Suppressor macrophage treated with lipopolysaccharide for 1 hour (primary cell): ENCODE measurements around the gene SLC22A14.
A peak's percentile ranks its signal among the peaks of the same experiment; 100 is the strongest.
"Not testable (repeated sequence)": the region's sequence is repeated elsewhere in the genome, so short reads cannot be mapped to it uniquely, and the experiment has no call there.

Experiments
- DNase-seq, 3 donors: peaks; one replicate each; pipeline ENCODE4 v3.0.0-alpha.2; 2020 to 2022

SLC22A14 gene

GRCh38 chr3:38274864-38275649 lies 7.0 kb upstream of the SLC22A14 start:
- no peak for DNase-seq

DNA sequence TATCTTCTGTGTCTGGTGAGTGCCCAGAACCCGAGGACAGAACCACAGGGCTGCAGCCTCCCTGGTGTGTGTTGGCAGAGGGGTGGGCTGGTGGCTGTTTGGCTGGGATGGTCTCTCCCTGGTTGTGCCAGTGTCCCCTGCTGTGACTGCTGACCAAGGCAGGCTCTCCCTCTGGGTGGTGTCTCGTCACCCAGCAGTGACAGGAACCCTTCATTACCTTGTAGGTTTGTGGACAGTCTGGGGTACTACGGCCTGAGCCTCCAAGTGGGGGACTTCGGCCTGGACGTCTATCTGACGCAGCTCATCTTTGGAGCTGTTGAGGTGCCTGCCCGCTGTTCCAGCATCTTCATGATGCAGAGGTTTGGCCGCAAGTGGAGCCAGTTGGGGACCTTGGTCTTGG lies 6.4 kb upstream of the SLC22A14 start:
- no peak for DNase-seq

DNA sequence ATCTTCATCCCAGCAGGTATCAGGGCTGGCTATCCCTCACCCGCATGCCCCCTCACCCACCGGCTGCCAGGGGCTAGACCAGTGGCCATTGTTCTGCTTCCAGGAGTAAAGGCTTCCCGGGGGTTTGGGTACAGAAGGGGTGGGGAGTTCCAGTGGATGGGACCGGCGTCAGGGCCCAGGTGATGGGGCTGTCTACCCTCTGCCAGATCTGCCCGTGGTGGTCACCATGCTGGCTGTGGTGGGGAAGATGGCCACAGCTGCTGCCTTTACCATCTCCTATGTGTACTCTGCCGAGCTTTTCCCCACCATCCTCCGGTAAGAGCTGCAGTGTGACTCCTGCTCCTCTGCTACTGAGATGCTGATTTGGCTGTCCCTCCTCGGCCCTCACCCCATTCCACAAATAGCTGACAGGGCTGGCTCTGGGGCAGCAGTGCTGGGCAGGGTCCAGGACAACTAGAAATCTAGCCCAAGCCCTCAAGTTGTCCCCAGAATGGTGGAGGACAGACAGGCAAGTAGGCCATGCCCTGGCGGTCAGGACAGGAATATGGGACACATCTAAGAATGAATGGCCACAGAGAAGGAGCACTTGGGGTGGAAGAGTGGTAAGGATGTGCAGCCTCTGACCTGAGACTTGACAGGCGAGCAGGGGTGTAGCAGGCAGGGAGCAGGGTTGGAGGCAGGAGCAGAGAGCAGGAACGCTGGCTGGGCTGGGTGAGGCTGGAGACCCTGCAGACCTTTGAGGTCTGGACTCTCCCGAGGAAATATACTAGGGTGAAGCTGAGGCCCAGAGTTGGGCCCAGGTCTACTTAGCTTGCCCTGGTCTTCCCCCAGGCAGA lies 5.8 kb upstream of the SLC22A14 start:
- DNase-seq = no peak

- no peak for DNase-seq
Observed at GRCh38 chr3:38276917-38277630, 5.0 kb upstream of the SLC22A14 start.

DNA sequence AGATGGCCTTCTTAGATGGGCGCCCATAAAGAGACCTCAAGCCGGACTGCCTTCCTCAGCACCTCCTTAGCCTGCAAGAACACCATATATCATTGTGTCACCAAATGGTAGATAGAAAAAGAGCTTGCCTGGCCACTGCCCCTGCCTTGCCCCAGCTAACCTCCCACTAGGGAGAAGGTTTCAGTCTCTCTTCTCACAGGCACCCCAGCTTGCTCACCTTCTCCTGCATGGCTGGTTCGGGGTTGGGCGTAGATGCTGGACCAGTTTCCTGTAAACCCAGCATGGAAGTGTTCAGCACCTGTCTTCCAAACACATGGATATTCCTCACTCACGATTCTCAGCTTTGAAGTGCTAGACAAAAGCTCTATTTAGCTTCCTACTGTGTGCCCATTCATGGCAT lies 3.3 kb upstream of the SLC22A14 start:
- no peak for DNase-seq

DNA sequence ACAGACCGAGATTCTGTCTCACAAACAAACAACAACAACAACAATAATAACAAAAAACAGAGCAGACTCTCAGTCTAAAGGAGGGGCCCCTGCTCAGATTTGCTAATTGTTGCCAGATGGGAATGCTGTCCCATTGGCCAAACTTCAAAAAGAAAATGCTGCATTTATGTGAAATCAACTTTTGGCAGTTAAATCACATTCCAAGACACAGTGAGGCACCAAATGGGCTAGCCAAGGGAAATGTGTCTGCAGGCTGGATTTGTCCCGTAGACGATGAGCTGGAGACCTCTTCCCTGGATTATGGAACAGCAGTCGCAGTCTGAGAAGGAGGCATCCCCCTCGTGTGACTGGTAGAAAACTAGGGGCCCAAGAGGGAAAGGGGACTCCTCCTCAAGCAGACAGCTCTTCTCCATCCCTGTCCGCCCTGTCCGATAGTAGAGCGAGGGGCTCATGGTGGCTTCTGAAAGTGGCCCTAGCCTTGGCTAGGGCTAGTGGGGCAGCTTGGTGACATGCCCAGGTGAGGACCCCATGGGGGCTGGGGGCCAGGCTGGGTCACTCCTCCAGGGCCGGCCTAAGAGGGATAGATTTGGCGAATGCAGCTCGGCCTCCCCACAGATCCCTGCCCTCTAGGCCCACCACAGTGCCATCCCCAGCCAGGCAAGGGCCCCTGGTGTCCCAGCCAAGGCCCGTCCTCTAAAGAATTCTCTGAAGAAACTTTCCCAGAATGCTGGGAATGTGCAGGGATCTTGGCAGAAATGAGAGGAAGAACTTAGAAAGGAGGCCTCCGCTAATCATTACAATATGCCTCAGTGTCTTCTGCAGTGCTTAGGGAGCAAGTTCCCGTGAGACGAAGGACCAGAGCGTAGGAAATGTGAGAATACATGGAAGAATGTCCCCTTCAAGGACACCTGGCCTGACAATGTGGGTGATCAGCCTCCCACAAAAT lies 2.0 kb downstream of the SLC22A14 start:
- DNase-seq = no peak

GRCh38 chr3:38284756-38285150 lies 2.7 kb downstream of the SLC22A14 start:
- no peak for DNase-seq

DNA sequence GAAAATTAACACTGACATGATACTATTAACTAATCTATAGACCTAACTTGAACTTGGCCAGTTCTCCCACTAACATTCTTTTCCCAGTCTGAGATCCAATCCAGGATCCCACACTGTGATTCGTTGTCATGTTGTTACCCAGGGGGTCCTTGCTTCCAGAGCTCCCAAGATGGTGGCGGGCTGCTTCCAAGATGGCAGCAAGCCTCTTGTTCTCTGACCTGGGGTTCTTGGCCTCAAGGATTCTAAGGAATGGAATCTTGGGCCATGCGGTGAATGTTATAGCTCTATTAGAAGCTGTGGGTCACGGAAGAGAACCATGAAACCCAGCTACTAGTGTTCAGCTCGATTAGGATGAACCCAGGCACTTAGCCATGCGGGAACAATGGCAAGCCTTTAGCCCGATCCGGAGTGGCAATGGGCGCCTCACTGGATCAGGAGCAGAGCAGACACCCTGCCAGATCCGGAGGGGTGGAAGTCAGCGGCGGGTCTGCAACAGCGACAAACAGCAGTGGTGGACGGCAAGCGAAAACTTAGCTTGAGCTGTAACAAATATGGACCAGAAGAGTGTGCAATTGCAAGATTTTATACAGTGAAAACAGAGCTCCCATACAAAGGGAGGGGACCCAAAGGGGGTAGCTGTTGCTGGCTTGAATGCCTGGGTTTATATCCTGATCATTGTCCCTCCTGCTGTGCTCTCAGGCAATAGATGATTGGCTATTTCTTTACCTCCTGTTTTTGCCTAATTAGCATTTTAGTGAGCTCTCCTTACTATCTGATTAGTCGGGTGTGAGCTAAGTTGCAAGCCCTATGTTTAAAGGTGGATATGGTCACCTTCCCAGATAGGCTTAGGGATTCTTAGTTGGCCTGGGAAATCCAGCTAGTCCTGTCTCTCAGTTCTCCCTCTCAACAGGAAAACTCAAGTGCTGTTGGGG lies 7.5 kb downstream of the SLC22A14 start:
- DNase-seq = not testable (repeated sequence)

- not testable (repeated sequence) for DNase-seq
Observed at GRCh38 chr3:38297053-38297452, 15.0 kb downstream of the SLC22A14 start.

- DNase-seq = no peak
Observed at GRCh38 chr3:38297537-38297936, 15.4 kb downstream of the SLC22A14 start.

- peak in 1 of 3 donors; percentile 35 for DNase-seq
Observed at GRCh38 chr3:38297947-38298711, 16.0 kb downstream of the SLC22A14 start.

DNA sequence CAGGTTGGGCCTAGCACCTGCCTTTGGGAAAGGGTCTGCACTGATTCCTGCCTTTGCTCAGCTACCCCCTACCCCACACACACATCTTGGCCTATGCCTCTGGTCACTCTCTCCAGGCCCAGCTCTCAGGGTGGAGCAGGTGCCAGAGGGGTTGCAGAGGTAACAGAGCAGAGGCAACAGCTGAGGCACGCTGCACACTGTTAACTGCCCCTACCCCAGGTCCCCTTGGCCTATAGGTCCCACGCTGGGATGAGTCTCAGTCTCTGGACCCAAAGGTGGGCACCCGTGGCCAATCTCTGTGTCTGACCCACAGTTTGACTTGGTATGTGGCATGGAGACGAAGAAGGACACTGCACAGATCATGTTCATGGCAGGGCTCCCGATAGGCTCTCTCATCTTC lies 24.8 kb downstream of the SLC22A14 start:
- DNase-seq = no peak

DNA sequence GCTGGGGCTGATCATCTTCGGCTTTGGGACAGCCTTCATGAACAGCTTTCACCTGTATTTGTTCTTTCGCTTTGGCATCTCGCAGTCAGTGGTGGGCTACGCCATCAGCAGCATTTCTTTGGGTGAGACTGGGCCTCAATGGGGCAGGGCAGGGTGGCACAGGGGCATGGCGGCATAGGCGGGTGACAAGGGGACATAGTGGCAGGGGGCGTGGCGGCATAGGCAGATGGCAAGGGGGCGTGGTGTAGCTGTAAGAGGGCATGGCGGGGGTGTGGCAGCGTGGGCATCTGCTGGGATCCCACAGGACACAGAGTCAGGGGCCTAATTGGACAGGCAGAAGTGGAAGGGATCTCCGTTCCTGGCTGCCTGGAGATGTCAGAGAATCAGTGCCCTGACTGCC lies 25.5 kb downstream of the SLC22A14 start:
- DNase-seq = no peak

DNA sequence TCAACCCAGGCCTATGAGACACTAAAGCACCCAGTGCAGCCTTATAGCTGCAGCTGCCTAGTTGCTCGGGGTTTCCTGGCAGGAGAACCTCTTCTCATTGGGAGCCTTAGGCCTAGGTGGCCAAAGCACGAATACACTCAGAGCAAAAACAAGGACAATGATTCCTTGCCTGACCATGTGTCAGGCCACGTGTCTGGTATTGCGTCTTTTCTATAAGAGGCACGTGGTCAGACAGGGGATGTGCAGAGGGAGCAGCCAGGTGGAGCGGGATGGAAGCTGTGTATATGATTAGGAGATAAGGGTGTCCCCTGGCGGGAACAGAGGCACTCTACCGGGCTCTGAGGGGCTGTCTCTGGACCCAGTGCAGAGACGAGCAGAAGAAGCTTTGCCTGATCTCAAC lies 26.4 kb downstream of the SLC22A14 start:
- DNase-seq = no peak

GRCh38 chr3:38311476-38311875 lies 29.4 kb downstream of the SLC22A14 start:
- DNase-seq = peak; percentile 27 to 62 (median 60)

DNA sequence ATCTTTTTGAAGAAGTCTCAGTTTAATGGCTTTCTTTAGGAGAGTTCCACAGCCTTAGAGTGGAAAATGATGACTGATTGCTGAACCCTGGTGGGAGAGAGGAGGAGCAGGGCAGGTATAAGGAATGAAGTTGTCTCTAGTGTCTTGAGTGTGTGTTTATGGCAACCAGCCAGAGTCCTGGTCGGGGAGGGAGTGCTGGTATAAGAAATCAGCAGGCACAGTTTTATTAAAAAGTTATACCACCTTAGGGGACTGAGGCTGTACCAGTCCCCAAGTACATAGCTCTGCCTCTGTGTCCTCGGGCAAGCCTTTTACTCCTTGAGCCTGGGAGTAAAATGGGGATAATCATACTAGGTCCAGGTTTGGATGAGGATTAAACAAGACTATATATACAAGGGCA lies 29.8 kb downstream of the SLC22A14 start:
- no peak for DNase-seq

DNA sequence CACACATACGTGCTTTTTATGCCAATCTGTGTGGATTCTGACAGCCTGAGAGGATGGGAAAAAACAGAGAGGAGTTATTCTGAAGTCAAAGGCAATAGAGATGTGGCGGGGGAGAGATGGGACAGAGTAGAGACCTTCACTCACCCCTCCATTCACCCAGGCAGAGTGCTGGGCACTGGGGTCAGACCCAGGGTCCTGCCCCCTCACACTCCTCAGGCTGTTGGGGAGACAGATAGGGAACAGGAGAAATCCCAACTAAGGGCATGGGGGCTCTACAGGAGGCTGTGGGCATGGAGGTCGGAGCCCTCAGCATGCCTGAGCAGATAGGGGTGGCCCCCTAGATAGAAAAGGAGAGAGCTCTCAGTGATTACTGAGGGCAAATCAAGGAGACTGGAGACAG lies 30.3 kb downstream of the SLC22A14 start:
- DNase-seq = no peak

DNA sequence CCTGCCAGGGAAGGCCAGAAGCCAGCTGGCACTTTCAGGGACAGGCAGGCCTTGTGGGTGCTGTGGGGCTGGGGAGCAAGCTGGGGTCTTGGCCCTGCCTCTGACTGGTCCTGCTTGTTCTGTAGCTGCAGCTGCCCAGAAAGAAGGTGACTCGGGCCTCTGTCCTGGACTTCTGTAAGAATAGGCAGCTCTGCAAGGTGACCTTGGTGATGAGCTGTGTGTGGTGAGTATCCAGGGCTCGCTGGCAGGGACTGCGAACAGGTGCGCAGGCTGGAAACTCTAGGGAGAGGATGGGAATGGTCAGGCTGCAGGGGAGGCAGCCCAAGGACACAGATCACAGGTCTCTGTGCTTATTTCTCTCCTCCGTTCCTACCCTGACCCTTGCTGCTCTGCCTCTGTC lies 31.2 kb downstream of the SLC22A14 start:
- no peak for DNase-seq

DNA sequence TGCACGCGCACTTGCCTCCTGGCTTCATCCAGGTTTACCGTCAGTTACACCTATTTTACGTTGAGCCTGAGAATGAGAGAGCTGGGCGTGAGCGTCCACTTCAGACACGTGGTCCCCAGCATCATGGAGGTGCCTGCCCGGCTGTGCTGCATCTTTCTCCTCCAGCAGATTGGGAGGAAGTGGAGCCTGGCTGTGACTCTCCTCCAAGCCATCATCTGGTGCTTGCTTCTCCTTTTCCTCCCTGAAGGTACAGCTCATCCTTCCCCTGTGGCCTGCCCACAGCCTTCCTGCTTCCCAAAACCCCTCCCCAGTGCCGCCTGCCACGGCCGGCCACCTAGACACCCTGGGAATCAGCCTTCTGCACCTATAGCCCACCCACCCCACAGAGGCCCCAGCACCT lies 31.6 kb downstream of the SLC22A14 start:
- DNase-seq = peak; percentile 31 to 41 (median 36)

DNA sequence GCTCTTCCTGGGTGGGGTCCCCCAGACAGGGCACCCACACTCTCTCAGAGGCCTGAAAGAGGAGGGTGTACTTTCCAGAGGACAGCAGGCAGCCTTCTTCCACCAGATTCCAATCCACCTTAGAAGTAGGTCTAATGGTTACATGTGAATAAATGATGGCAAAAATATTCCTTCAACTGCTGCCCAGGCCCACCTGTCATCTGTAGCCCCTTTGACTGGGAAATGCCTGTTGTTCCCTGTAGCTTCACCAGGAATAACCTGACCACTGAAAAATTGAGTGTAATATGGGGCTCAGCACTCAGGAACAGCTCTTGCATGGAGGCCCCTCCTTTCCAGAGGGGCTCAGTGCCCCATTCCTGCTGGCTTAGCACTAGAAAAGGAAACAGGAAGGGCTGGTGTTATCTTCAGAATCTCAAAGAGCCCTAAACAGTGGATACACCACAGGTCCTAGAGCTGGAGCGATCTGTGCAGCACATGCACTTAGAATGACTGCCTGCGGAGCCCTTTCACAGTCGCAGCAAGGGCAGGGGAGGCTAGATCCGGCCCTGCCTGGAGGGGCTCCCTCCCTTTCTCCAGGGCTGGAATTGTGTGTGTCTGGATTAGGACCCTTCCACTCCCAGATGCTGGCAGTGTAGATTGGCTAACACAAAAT lies 32.1 kb downstream of the SLC22A14 start:
- no peak for DNase-seq
